Measurements from ENCODE around the gene GLCCI1.
"Not testable (repeated sequence)": the region's sequence is repeated elsewhere in the genome, so short reads cannot be mapped to it uniquely, and the experiment has no call there.

The GLCCI1 gene

GRCh38 chr7:8056439-8056838 lies 87.8 kb downstream of the GLCCI1 start:
- DNase-seq = no peak

- DNase-seq = no peak
Observed at GRCh38 chr7:8057566-8057965, 89.0 kb downstream of the GLCCI1 start.

GRCh38 chr7:8058322-8058721 lies 89.7 kb downstream of the GLCCI1 start:
- DNase-seq = no peak

- DNase-seq = no peak
Observed at GRCh38 chr7:8058852-8059251, 90.3 kb downstream of the GLCCI1 start.

- no peak for DNase-seq
Observed at GRCh38 chr7:8060241-8060640, 91.6 kb downstream of the GLCCI1 start.

GRCh38 chr7:8063300-8063699 lies 94.7 kb downstream of the GLCCI1 start:
- DNase-seq = not testable (repeated sequence)

- no peak for DNase-seq
Observed at GRCh38 chr7:8063706-8064297, 95.2 kb downstream of the GLCCI1 start.

- DNase-seq = no peak
Observed at GRCh38 chr7:8064828-8065227, 96.2 kb downstream of the GLCCI1 start.

- DNase-seq = no peak
Observed at GRCh38 chr7:8065356-8065813, 96.8 kb downstream of the GLCCI1 start.

- DNase-seq = no peak
Observed at GRCh38 chr7:8068892-8069686, 100.5 kb downstream of the GLCCI1 start.

GRCh38 chr7:8070451-8071180 lies 102.0 kb downstream of the GLCCI1 start:
- no peak for DNase-seq

- DNase-seq = no peak
Observed at GRCh38 chr7:8078418-8078817, 109.8 kb downstream of the GLCCI1 start.

GRCh38 chr7:8082762-8083161 lies 114.2 kb downstream of the GLCCI1 start:
- DNase-seq = no peak

- DNase-seq = no peak
Observed at GRCh38 chr7:8084836-8085235, 116.2 kb downstream of the GLCCI1 start.

- no peak for DNase-seq
Observed at GRCh38 chr7:8085420-8085819, 116.8 kb downstream of the GLCCI1 start.

GRCh38 chr7:8086239-8086638 lies 117.6 kb downstream of the GLCCI1 start:
- DNase-seq = no peak

GRCh38 chr7:8089036-8089780 lies 120.6 kb downstream of the GLCCI1 start:
- DNase-seq = no peak

GRCh38 chr7:8092140-8092539 lies 123.5 kb downstream of the GLCCI1 start:
- no peak for DNase-seq

GRCh38 chr7:8094164-8095140 lies 125.9 kb downstream of the GLCCI1 start:
- no peak for DNase-seq

- DNase-seq = not testable (repeated sequence)
Observed at GRCh38 chr7:8101292-8101691, 132.7 kb downstream of the GLCCI1 start.

- DNase-seq = no peak
Observed at GRCh38 chr7:8103282-8103681, 134.7 kb downstream of the GLCCI1 start.
